Left colon (tissue), 2 donors: ENCODE measurements around the gene MMP24OS. TPM values are rescaled to one million over a fixed set of nuclear protein-coding genes. Genes with fewer than 3 reads are reported as not detected.

Source experiments
- ATAC-seq: fragments of 200-7000 bp; cut with Tn5 transposase; one replicate; pipeline ENCODE4 v1.9.1; 2020; ENCODE audit warnings: mild to moderate bottlenecking, moderate library complexity
- DNase-seq, 2 donors: peaks; one replicate each; pipeline ENCODE4 v3.0.0-alpha.2; 2020
- intact Hi-C, 2 donors: fragments of 100-400 bp; cut with DNase I in 1 of 2; cut with micrococcal nuclease in 1 of 2; formaldehyde crosslinking; loops; one replicate each; pipeline versions ENCODE4 v1.11.2 to v1.14.0; 2022; cut with DNase I, micrococcal nuclease
- total RNA-seq, 2 donors: library from RNA; stranded (reverse); fragmentation: NEBNext Ultra II Directional; extraction: Animal tissue kit (Norgen Biotek cat#: 25700); gene quantifications; one replicate each; pipeline ENCODE4 v1.2.1, GENCODE V29; 2021
- donor health status: DM: no; HTN: no; CAD: no.
- donor health status: DM: yes; HTN: yes; CAD: no.

MMP24OS gene
- total RNA-seq, 2 donors from 2014 or later: 109 to 140 TPM

- intact Hi-C loops: no loop called here
- no peak for DNase-seq
- ATAC-seq: no peak
Measured at GRCh38 chr20:35237486-35237885, 40.4 kb downstream of the MMP24OS start.

GRCh38 chr20:35235881-35236280 lies 42.0 kb downstream of the MMP24OS start:
- intact Hi-C loops: no loop called here
- no peak for ATAC-seq
- no peak for DNase-seq

- intact Hi-C loops: no loop called here
- no peak for DNase-seq
- no peak for ATAC-seq
Measured at GRCh38 chr20:35232575-35232974, 45.3 kb downstream of the MMP24OS start.

DNA sequence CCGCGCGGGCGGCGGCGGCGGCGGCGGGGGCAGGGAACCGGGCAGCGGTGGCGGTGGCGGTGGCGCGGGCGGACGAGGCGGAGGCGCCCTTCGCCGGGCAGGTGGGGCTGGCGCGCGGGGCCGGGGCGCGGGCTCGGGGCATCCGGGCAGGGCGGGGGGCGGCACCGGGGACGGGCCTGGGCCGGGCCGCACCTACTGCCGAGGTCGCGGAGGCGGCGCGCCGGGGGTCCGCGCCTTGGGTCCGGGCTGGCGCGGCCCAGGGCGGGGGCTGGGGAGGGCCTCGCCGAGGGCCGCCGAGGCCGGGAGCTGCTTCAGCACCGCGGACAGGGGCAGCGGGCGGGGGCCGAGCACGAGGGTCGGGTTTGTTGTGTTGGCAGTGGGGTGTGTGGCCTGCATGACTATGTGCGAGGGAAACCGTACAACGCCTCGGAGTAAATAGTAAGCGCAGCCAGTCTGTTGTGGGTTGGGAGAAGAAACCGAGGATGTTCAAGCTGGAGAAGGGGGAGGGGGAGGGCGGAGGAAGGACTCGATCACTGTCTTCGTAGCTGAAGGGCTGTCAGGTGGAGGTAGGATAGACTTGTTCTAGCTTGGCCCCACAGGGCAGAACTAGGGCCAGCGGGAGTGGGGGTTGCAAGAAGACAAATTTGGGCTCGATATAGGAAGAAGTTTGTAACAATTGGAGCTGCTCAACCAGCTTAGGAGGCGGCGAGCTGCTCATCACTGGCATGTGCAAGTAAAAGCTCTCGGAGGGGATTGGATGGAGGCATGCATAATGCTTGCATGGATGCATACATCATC lies 50.8 kb downstream of the MMP24OS start:
- DNase-seq (peak in 1 of 2 donors; percentile 28), ATAC-seq (peak; percentile 79)
- intact Hi-C loops: no loop called here

Other genes with a start within 250 kb of the MMP24OS start
- 10 to 100 TPM; 58.9 to 60.6 TPM for gene TRPC4AP, start 185.3 kb downstream of the MMP24OS start, total RNA-seq
- 10 to 100 TPM; 26.4 to 29.7 TPM for gene EDEM2, start 130.8 kb downstream of the MMP24OS start, total RNA-seq
- 1 to 10 TPM; 6.3 to 7.8 TPM for gene PROCR, start 106.0 kb downstream of the MMP24OS start, total RNA-seq
- under 1 TPM; 0.09 to 0.59 TPM for gene MMP24, start 51.4 kb downstream of the MMP24OS start, total RNA-seq
- 100 to 1,000 TPM; 199 to 225 TPM for gene EIF6, start 6.7 kb upstream of the MMP24OS start, total RNA-seq
- gene FAM83C, start 14.3 kb upstream of the MMP24OS start, total RNA-seq: under 1 TPM in 1 of 2 donors, not detected in 1; 0.20 TPM
- gene UQCC1, start 133.9 kb upstream of the MMP24OS start, total RNA-seq: 10 to 100 TPM; 57.2 to 63.1 TPM
- under 1 TPM in 1 of 2 donors, not detected in 1; 0.47 TPM for gene GDF5, start 160.1 kb upstream of the MMP24OS start, total RNA-seq
- gene CEP250, start 177.5 kb upstream of the MMP24OS start, total RNA-seq: 10 to 100 TPM; 22.5 to 23.2 TPM